Sigmoid colon (tissue), 4 donors: ENCODE results near the gene TNFRSF18.

Experiments used
- CTCF ChIP-seq, 4 experiments: fragments of 450-650 bp in 3 of 4; fragments of 200-600 bp in 1 of 4; IDR thresholded peaks; one replicate each; pipeline ENCODE4 v1.5.1; 2016 to 2019; ENCODE audit warnings: antibody characterized with exemption in 4 of 4, mild to moderate bottlenecking in 3 of 4, moderate library complexity in 2 of 4
- POLR2AphosphoS5 ChIP-seq, 4 donors: sonication (generic); formaldehyde crosslinking; IDR thresholded peaks; one replicate each; pipeline ENCODE4 v1.6.1; 2017; ENCODE audit warnings: antibody characterized with exemption in 4 of 4

GRCh38 chr1:1178794-1179331, 27.5 kb downstream of the TNFRSF18 start:
- no peak for TF ChIP-seq CTCF (IDR thresholded peaks at IDR 0.05)
- TF ChIP-seq POLR2AphosphoS5 (IDR thresholded peaks at IDR 0.05) = no peak
